GM19238 (cell line): ENCODE measurements around the gene VPS13D.
"Not testable (repeated sequence)": the region's sequence is repeated elsewhere in the genome, so short reads cannot be mapped to it uniquely, and the experiment has no call there.

ENCODE experiments used
- DNase-seq: peaks from one replicate; pipeline ENCODE4 v3.0.0; 2011; ENCODE audit warnings: low spot score; ENCODE audit not compliant: insufficient read length

Gene VPS13D

GRCh38 chr1:12287869-12288268 lies 58.0 kb downstream of the VPS13D start:
- no peak for DNase-seq

DNA sequence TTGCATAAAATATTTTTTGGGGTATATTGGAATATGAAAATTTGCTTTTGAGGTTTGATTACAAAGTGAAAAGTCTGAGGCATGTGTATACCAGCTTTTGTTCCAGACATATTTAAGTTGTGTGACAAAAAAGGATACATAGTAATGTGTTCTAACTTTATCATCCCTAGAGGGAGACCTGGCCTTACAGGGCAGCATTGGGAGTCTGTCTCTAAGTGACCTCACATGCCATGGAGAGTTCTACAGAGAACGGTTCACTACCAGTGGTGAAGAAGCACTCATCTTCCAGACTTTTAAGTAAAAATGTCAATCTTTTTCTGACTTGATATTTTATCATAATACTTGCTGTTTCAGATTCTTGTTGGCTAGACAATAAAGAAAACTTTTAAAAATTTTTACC lies 61.0 kb downstream of the VPS13D start:
- DNase-seq, result no peak

DNA sequence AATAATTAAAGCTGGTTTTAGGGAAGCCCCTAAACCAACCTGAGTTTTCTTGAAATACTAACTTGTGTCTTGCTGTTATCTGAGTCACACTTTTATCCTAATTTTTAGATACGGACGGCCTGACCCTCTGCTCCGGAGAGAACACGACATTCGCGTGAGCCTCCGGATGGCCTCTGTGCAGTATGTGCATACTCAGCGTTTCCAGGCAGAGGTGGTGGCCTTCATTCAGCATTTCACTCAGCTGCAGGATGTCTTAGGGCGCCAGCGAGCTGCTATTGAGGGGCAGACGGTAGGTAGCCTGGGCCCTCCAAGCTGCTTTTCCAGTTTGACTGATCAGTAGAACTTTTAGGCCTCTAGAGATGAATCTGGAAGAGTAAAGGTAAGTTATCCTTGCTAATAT lies 63.6 kb downstream of the VPS13D start:
- DNase-seq, result no peak

GRCh38 chr1:12294076-12294475 lies 64.2 kb downstream of the VPS13D start:
- DNase-seq, result no peak

DNA sequence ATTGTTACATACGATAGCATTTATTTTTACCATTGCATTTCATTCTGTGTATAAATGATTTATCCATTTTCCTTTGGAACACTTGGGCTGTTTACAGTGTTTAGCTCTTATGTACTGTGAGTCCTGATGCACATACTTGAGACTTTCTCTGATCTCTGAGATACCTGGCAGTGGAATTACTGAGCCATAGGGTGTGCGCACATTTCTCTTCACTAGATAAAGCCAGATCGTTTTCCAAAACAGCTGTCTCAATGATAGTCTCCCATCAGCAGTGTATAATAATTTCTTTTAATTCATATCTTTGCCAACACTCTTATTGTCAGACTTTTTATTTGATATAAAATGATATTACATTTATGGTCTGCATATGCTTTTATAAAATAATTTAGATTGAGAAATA lies 66.2 kb downstream of the VPS13D start:
- no peak for DNase-seq

DNA sequence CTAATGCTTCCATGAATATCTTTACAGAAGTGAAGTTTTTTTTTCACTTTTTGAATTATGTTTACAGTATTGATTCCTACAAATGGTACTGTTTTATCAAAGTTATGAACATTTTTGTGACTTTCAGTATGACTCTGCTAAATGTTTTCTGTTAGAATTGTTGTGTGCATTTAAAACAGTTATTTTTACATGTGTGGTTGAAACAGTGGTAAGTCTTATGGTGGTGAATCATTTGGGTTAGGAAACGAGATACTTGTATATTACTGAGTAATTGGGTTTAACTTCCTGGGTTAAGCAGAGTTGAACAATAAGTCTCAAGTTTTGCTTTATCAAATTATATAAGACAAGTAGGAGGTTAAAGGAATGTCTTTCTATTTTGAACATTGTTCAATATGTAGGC lies 66.8 kb downstream of the VPS13D start:
- DNase-seq, result no peak

GRCh38 chr1:12300706-12301105 lies 70.9 kb downstream of the VPS13D start:
- no peak for DNase-seq

- DNase-seq, result no peak
Observed at GRCh38 chr1:12301518-12302237, 71.8 kb downstream of the VPS13D start.

DNA sequence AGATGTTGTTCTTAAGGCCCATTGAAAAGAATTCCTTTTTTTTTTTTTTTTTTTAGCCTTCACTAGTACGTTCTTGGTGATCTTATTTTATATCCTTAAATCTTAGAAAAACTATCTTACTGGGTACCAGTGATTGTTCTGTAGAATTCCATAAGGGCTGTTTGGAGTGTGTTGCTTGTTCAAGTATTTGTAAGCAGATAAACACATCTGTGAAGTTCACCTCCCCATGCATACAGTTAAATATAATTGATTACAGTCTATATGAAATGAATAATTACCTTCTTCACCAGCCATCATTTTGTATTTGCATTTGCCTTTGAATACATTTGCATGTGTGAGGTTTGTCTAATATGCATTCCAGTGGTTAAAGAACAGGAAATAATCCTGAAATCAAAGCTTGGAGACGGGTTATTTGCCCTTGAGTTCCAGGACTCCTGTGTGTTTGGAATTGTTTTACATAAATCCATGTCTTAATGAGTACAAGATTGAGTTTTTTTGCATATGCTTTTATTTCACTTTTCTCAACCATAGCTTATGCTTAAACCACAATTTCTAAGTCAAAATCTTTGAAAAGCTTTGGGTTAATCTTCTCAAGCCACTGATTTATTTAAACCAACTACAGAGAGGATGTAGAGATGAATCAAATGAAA lies 73.1 kb downstream of the VPS13D start:
- no peak for DNase-seq

GRCh38 chr1:12305377-12305776 lies 75.5 kb downstream of the VPS13D start:
- DNase-seq, result no peak

DNA sequence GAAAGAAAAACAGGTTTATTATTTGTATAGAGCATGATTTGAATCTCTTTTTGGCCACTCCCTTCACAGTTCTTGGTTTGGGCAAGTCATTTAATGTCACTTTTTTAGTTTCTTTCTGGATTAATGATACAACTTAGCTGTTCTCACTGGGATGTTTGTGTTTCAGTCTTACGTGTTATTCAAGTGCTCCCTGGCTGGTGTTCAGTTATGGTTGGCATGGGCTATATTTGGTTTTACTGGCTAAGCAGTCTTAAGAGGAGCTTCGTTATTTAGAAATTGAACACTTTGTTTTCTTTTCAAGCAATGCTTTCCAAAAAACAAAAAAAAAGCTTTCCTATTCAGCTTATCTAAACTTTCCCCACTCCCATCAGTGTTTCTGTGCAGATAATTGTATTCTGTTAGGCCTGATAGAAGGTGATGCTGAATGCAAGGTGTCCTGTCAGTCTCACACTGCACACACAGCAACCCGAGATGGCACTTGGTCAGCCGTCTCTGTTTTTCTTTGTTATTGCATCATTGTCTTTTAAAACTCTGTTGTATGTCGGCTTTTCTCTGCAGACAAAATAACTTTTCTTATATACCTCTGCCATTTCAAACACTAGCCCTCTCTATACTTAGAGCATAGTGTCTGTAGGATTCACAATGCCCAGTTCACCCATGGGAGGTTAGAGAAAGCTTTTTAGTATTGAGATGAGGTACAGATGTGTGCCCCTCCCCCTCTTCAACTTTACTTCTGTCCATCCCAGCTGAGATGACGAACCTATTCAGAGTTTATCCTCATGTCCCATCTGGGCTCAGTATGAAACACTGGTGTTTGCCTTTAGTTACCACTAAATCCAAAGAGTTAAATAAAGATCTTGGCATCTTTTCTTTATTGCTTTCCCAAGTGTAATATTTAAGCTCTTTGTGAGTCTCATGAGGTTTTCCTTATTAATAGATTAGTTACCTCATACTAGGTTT lies 80.2 kb downstream of the VPS13D start:
- DNase-seq, result no peak

- DNase-seq, result no peak
Observed at GRCh38 chr1:12314333-12314903, 84.6 kb downstream of the VPS13D start.

- DNase-seq, result no peak
Observed at GRCh38 chr1:12315146-12315545, 85.3 kb downstream of the VPS13D start.

- no peak for DNase-seq
Observed at GRCh38 chr1:12316331-12316730, 86.5 kb downstream of the VPS13D start.

DNA sequence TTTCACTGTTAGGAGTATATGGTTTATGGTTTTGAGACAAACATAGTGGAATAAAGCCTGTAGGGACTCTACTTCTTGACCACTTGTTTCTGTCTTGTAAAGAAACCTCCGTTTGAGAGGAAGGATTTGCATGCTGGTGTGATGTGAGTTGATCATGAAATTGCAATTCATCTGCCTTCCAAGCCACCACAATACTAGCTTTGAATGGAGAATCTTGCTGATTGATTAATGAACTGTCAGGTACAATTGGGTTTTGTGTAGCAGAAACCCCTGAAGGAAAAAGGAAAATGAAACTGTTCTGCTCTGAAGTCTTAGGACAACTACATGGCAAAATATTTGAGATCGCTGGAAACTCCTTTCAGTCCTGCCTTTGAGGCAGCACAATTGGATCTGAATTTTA lies 90.7 kb downstream of the VPS13D start:
- DNase-seq, result no peak

DNA sequence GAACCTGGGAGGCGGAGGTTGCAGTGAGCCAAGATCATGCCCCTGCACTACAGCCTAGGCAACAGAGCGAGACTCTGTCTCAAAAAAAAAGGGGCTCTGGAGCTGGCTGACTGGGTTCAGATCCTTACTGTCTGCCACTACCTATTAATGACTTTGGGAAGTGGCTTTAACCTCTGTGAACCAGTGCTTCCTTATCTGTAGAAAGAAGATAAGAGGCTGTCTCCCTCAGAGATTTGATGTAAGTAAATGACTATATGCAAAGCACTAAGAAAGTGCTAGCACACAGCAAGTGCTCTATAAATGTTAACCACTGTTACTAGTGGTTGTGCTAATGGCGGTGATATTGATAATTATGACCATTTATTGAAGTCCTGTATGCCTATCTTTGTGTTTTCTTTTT lies 94.6 kb downstream of the VPS13D start:
- no peak for DNase-seq

GRCh38 chr1:12324973-12325372 lies 95.1 kb downstream of the VPS13D start:
- not testable (repeated sequence) for DNase-seq

DNA sequence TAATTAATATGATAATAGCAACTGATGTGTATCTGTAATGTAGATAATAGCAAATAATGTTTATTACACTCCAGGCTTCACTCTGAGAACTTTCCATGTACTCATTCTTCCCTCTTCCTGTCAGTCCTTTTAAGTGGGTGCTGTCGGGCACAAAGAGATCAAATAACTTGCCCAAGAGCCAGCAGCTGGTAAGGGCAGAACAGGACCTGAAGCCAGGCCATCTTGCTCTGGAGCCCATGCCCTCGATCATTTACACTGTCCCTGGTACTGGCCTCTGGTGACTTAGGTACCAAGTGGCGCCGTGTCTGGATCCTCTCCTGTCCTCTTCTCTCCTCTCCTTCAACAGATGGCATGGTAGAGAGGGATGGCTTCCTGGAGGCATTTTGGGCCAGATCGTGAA lies 97.2 kb downstream of the VPS13D start:
- no peak for DNase-seq

GRCh38 chr1:12327566-12327965 lies 97.7 kb downstream of the VPS13D start:
- no peak for DNase-seq

- no peak for DNase-seq
Observed at GRCh38 chr1:12333036-12333785, 103.4 kb downstream of the VPS13D start.

DNA sequence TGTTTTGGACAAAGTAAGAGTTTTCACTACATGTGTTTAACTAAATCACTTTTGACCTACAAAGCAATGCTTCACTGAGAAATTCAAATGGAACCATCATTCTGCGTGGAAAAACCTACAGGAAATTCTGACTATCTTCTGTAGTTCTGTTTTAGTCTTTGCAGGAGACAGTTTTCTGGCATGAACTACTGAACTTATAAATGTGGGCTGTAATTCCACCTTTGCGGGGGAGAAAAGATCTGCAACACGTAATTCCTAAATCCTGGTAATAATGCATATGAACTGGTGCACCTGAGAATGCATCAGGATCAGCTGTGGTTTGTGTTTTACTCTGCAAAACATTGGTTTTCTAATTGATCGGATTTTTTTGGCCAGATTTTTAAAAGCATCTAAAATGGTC lies 106.0 kb downstream of the VPS13D start:
- no peak for DNase-seq
